Adipose tissue (tissue), 3 donors: ENCODE data around the gene SMIM34. TPM values are rescaled to one million over a fixed set of nuclear protein-coding genes. Genes with fewer than 3 reads are reported as not detected.
"Not testable (repeated sequence)": the region's sequence is repeated elsewhere in the genome, so short reads cannot be mapped to it uniquely, and the experiment has no call there.

Experiments
- H3K27ac ChIP-seq: one replicate; pipeline ENCODE4 v1.5.1; 2013; ENCODE audit warnings: low read depth, low read length
- WGBS, 3 donors: extraction: QIAGEN DNeasy Blood & Tissue Kit; methylation state at CpG; one replicate each; pipeline ENCODE4 v1.1.7; 2013; 5-methylcytosine and 5-hydroxymethylcytosine counted together
- polyA plus RNA-seq, 3 donors: library from polyadenylated mRNA; stranded (reverse); fragments of 200-250 nt; gene quantifications; one replicate each; pipeline ENCODE4 v1.2.3, GENCODE V29; 2013
- donor health status: healthy with polysubstance abuse.
- donor health status: Bipolar disorder and iron deficiency.
- donor health status: healthy.

The SMIM34 gene
- polyA plus RNA-seq, 3 donors, result 0.07 TPM; not detected in 2

DNA sequence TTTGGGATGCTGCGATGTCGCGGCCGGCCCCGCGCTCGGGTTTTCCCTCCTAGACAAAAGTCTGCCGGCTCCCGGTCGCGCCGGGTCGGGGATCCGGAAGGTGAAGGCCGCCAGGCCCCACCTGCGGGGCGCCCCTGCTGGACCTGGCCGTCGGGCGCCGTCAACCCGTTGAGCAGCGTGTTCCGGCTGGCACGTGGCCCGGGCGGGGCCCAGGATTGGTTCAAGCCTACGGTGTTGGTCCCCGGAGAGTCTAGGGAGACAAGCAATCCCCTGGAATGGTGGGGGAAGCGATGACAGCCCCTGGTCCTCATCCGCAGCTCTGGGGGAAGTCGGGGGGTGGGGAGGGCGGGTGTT, 48.2 kb downstream of the SMIM34 start:
- not testable (repeated sequence) for H3K27ac ChIP-seq
- WGBS, 3 donors, result no CpG with 5 or more reads among the region's 33 CpGs

DNA sequence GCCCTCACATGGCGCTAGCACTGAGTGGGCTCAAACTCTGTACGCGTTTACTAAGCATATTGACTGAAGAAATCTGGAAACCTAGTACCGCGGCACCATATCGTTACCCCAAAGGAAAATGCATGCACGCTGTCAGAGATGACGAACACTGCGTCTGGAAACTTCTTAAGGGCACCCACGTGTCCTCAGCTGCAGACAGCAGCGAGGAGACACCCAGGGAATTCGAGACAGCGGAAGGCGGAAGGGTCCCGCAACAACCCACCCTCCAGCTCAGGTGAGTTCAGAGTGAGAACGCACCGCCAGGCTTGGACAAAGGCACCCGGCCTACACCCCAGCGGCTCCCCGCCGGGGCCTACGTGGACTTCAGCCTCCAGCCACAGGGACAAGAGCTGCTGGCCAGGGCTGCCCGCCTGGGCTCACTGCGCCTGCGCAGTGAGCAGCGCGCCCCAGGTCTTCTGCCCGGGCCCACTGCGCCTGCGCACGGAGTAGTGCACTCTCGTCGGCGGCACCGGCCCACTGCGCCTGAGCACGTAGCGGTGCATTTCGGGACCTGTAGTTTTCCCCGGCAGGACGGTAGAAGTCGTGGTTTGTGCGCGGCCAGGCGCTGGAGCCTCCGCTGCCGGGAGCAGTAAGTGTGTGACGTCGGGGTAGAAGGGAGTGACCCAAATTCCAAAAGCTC, 48.7 kb downstream of the SMIM34 start, which contains the start of gene SMIM11:
Gene SMIM11, plus strand, starts transcription at position 568 of the 679 bp plus-strand sequence. CDS start 3,998 bp downstream, outside the sequence.
- not testable (repeated sequence) for H3K27ac ChIP-seq
- no CpG with 5 or more reads among the region's 49 CpGs for WGBS, 3 donors

DNA sequence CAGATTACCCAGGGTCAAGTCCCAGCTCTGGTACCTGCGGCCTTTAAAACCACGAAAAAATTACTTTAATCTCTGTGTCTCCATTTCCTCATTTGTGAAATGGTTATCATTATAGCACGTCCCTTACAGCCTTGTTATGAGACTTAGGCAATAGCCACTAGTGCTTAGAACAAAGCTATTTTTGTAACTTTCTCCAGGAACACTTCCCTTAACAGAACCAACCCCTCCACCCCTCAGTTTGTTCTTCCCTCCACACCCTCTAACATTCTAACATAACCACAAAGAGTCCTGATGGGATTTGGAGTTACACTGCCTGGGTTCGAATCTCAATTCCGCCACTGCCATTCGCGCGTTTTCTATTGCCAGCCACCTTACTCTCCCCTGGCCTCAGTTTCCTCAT, 49.3 kb downstream of the SMIM34 start:
- not testable (repeated sequence) for H3K27ac ChIP-seq
- WGBS, 3 donors, result no CpG with 5 or more reads among the region's 8 CpGs

DNA sequence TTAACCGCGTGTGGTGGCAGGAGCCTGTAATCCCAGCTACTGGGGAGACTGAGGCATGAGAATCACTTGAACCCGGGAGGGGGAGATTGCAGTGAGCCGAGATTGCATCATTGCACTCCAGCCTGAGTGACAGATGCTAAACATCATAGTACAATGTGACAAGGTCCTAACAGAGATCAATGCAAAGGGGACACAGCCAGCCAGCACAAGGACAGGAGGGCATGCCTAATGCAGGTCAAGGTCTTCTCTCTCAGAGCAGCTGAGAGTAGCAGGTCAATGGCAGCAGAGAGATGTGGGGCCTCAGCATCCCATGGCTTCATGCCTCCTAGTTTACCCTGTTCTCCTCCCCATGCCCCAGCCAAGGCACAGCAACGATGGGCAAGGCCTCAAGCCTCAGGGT, 51.4 kb downstream of the SMIM34 start:
- no peak overlapping the region for H3K27ac ChIP-seq
- 85 to 95% (median 87%) methylated on average over 5 of the region's 5 CpGs for WGBS, 3 donors

DNA sequence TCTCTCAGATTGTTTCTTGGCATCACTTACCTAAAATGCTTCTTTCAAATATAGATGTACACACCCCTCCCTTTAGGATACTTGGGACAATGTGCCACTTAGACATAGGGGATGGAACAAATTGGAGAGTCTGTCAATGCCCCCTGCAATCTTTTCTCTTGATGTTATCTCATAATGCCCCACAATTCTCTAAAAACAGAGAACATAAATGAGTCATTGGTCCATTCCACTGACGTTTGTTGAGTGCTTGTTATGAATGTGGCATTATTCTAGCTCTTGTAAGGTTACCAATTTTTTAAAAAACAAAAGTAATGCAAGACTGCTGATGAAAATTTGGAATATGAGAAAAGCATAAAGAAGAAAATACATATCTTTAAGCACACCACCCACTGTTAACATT, 54.0 kb downstream of the SMIM34 start:
- 31 to 61% (median 49%) methylated on average over 1 of the region's 1 CpG for WGBS, 3 donors
- H3K27ac ChIP-seq, result no peak overlapping the region

Other genes with a start within 250 kb of the SMIM34 start
- 10 to 100 TPM in 1 of 3 donors, under 1 TPM in 1, not detected in 1; 0.56 to 30.9 TPM for gene KCNE2, start 59.9 kb downstream of the SMIM34 start, polyA plus RNA-seq
- 1 to 10 TPM in 2 of 3 donors, not detected in 1; 2.2 to 3.4 TPM for gene SMIM11, start 48.4 kb downstream of the SMIM34 start, polyA plus RNA-seq
- gene KCNE1, start 88.3 kb upstream of the SMIM34 start, polyA plus RNA-seq, result 1 to 10 TPM in 2 of 3 donors, under 1 TPM in 1; 0.33 to 3.4 (median 2.0) TPM
- 10 to 100 TPM; 10.3 to 71.5 (median 59.2) TPM for gene RCAN1, start 191.2 kb upstream of the SMIM34 start, polyA plus RNA-seq
- gene CLIC6, start 245.0 kb upstream of the SMIM34 start, polyA plus RNA-seq, result 10 to 100 TPM in 1 of 3 donors, 1 to 10 TPM in 2; 1.8 to 11.3 (median 2.1) TPM